Transverse colon (tissue), 3 donors: Measurements from ENCODE around the gene ACAT1.

Experiments
- POLR2A ChIP-seq: fragments of 450-650 bp; IDR thresholded peaks from one replicate; pipeline ENCODE4 v1.6.1; 2016; ENCODE audit warnings: antibody characterized with exemption, mild to moderate bottlenecking, moderate library complexity
- TF ChIP-seq, protein P1 (sequence below), 5 experiments: fragments of 200-600 bp in 3 of 5; fragments of 450-650 bp in 2 of 5; sonication (generic) in 3 of 5; IDR thresholded peaks; 1 replicate in 2 of 5; 2 replicates in 3 of 5; pipeline ENCODE4 v1.5.1; 2016 to 2017; ENCODE audit warnings: antibody characterized with exemption in 5 of 5, inconsistent platforms in 3 of 5, mild to moderate bottlenecking in 2 of 5, moderate library complexity in 1 of 5

DNA sequence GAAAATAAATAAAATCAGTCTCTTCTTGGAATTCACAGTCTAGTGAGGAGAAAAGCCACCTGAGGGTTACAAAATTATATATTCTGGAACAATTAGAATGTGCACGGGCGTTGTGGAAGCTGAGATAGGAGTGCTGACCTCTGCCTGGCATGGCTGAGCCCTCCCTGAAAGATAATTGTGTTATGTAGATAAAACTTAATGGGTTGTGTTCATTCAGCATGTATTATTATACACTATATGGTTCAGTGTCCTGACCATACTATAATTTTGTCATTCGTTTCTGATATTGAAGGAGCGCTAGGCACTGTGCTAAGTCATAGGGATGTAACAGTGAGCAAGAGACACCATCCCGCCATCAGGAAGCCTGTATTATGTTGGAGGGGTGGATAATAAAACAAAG, 3.7 kb downstream of the ACAT1 start:
- TF ChIP-seq, protein P1, sequence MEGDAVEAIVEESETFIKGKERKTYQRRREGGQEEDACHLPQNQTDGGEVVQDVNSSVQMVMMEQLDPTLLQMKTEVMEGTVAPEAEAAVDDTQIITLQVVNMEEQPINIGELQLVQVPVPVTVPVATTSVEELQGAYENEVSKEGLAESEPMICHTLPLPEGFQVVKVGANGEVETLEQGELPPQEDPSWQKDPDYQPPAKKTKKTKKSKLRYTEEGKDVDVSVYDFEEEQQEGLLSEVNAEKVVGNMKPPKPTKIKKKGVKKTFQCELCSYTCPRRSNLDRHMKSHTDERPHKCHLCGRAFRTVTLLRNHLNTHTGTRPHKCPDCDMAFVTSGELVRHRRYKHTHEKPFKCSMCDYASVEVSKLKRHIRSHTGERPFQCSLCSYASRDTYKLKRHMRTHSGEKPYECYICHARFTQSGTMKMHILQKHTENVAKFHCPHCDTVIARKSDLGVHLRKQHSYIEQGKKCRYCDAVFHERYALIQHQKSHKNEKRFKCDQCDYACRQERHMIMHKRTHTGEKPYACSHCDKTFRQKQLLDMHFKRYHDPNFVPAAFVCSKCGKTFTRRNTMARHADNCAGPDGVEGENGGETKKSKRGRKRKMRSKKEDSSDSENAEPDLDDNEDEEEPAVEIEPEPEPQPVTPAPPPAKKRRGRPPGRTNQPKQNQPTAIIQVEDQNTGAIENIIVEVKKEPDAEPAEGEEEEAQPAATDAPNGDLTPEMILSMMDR (IDR thresholded peaks at IDR 0.05), result no peak
- TF ChIP-seq POLR2A, result no peak
